ENCODE data around the gene CCN5.
A peak's percentile ranks its signal among the peaks of the same experiment; 100 is the strongest.
"Not testable (repeated sequence)": the region's sequence is repeated elsewhere in the genome, so short reads cannot be mapped to it uniquely, and the experiment has no call there.

Gene CCN5

DNA sequence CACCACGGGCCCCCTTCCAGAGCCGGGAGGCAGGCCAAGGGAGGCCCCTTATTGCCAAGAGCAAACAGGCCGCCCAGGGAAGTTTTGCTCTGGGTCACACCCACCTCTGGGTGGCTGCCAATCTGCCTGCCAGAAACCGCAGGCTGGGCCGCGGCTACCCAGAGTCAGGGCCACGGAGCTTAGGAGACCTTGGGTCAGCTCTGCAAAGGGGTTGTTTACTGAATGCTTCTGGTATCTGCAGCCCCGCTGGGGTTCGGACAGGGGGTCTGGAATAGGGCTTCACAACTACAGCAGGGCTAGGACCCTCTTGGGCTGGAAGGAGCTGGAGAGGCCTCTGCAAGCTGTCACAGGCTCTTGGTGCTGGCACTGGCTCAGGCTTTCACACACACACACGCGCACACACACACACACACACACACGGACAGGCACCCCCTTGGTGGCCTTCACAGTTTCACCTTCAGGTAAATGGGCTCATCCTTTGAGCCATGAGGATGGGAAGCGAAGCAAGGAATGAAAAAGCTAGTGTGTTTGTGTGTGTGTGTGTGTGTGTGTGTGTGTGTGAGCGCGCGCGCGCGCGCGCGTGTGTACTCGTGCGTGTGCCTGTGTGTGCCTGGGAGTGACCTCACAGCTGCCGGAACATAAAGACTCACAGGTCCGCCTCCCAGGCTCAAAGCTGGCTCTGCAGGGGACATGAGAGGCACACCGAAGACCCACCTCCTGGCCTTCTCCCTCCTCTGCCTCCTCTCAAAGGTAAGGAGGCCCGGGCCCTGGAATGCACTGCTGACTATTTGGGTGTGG, at the start of gene CCN5:
CCN5 (plus strand) TSS at position 669 of the 798 bp plus-strand sequence; CDS start at position 691, 22 bp downstream.
- DNase-seq: no peak

DNA sequence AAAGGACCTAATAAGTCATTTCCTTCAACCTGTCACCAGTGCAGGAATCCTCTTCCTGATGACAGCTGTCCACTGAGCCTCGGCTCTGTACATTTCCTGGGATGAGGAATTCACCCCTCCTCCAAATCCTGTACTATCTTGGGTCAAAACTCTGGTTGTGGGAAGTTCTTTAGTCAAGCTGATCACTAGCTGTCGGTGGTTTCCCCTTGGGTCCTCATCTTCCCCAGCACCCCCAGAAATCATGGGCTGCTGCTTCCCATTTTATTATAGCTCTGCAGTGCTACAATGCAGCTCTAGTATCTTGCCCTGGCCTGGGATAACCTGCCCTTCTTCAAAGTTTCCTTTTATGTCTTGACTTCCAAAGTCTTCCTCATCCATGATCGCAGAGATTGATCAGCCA, 49.1 kb upstream of the CCN5 start:
- no peak for DNase-seq

DNA sequence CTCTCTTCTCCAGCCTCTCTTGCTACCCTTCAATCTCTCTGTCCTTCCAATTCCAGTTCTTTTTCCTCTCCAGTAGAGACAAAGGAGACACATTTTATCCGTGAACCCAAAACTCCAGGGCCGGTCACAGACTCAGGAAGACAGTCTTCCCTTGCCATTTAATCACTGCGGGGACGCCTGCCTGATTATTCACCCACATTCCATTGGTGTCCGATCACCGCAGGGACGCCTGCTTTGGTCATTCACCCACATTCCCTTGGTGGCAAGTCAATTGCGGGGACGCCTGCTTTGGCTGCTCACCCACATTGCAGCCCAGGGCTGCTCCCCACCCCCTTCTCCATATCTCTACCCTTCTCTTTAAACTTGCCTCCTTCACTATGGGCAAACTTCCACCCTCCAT, 44.3 kb upstream of the CCN5 start:
- DNase-seq: not testable (repeated sequence)

DNA sequence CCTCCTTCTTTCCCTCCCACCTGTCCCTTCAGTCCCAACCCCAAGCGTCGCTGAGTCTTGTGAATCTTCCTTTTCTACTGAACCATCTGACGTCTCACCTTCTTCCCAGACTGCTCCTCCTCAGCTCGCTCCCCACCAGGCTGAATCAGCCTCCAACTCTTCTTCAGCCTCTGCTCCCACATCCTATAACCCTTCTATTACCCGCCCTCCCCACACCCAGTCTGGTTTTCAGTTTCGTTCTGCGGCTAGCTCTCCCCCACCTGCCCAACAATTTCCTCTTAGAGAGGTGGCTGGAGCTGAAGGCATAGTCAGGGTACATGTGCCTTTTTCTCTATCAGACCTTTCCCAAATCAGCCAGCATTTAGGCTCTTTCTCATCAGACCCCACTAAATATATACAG, 43.6 kb upstream of the CCN5 start:
- peak; percentile 71 for DNase-seq

- not testable (repeated sequence) for DNase-seq
Observed at GRCh38 chr20:44672318-44672902, 42.8 kb upstream of the CCN5 start.

DNA sequence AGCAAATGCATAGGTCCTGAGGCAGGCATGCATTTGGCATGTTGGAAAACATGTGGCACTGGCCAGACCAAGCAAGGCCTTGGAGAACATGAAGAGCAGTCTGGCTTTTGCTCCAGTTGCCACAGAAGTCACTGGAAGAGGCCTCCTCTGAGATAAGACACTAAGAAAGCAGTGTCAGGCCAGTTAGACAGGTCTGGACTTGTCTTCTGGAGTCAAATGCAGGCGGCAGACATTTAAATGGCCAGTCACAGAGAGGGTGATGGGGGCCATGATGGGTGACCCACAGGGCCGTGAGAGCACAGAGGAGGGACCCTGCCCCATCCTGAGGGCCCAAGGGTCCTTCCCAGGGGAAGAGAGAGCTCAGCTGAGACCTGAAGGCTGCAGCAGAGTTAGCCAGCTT, 36.9 kb upstream of the CCN5 start:
- DNase-seq: no peak

GRCh38 chr20:44678990-44679611, 36.1 kb upstream of the CCN5 start:
- no peak for DNase-seq

DNA sequence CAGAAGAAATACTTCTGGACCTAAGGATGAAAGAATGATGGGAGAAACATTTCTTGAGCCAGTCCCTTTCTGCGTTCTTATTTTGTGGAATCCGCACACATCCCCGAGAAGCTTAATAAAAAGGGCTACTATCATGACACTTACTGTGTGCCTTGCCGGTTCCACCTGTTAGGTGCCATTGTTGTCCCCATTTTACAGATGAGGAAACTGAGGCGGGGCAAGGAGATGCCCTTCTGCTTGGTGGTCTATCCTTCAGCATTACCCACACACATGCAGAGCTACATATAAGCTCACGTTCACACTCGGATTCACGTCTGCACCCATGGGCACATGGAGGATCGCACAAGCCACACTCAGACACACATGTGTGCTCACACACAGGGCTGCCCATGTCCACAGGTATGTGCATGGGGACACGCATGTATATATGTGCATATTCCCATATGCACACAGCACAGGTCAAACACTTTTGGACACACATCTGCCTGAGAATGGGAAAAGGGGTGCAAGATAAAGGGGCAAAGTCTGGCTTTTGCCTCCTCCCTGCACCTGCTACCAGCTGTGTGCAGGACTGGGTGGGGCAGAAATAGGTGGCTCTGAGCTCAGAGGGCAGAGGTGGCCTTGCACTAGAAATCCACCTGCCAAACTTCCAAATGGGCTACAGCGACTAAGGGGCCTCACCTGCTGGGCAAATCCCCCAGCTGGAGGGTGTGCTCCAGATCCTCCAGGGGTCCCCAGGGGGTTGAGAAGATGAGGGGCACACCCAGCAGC, 33.2 kb upstream of the CCN5 start:
- no peak for DNase-seq

DNA sequence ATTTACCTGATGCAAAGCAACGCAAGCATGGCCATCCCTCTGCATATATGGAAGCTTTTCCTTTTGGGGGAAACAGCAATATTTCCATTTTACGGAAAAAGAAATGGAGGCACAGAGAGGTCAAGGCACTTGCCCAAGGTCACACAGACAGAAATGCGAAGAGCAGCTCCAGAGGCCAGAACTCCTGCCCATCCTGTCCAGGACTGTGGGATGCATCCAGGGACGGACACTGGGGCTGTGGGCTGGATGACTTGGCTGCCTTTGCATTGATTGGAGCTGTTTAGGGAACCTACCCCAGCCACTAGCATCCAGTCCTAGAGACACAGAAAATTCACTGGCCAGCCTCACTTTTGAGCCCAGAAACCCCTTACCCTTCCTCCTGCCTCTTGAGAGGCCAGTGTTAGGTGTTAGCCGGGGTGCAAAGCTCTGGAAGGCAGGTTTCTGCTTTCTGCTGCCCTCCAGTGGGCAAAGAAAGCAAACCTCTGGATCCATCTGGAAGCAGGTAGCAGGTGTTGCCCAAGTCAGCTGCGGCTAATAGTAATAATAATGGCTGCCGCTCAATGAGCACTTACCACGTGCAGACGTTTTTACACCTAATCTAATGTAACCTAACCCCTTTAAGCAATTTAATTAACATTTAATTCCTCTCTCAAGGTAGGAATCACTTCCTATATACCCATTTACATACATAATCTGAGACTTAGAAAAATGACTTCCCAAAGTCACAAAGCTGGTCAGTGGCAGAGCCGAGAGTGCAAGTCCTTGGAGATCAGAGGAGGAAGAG, 31.7 kb upstream of the CCN5 start:
- peak; percentile 78 for DNase-seq

DNA sequence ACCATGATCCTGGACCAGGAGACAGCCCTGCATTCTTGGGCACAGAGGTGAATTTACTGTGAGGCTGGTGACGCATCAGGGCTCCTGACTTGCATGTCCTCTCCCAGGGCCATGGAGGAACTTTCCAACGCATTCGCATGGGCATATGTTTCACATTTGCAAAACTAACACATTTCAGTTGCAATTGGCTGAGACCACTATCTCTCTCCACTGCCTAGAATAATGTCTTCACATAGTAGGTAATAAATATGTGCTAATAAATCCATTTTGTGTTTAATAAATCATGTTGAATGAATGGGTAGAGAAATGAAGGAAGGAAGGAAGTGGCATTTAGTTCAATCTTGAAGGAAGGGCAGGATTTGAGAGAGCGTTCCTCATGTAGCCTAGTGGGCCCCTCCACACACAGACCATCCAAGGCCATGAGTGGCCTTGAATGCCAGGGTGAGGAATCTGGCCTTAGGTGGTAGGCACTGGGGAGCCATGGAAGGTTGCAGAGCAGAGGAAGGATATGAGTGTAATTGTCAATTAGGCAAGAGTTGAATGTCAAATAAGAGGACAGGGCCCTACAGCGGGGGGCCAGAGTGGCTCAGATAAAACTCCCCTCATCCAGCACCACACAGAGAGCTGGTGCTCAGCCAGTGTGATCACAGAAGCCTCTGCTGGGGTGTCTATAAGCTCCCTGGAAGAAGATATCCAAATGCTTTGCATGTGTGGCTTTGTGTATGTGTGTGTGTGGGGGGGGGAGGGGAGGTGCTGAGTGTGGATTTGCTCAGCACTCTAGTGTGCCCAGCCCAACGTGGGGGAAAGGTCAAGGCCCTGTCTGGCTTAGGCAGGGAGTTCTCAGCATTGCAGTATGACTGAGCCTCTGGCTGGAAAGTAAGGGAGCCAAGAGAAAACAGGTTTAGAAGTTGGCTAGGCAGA, 30.9 kb upstream of the CCN5 start:
- DNase-seq: no peak

GRCh38 chr20:44686934-44687333, 28.2 kb upstream of the CCN5 start:
- DNase-seq: no peak

- no peak for DNase-seq
Observed at GRCh38 chr20:44688053-44688625, 27.0 kb upstream of the CCN5 start.

DNA sequence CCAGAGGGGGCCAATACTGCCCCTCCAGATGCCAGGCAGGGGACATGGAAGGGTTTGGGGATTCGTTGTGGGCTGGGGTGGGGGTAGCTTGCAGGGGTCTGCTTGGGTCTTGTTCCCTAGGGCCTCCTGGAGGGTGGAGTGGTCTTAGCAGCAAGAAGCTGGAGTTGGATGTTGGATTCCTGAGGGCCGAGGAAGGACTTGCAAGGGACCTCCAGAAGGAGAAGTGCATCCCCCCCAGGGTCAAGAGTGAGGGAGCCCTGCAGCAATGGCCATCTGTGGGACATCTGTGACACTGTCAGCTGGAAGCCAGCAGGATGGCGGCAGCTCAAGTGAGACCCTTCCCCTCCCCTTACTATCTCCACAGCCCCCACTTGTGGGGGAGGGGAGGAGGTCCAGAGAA, 25.4 kb upstream of the CCN5 start:
- DNase-seq: no peak

DNA sequence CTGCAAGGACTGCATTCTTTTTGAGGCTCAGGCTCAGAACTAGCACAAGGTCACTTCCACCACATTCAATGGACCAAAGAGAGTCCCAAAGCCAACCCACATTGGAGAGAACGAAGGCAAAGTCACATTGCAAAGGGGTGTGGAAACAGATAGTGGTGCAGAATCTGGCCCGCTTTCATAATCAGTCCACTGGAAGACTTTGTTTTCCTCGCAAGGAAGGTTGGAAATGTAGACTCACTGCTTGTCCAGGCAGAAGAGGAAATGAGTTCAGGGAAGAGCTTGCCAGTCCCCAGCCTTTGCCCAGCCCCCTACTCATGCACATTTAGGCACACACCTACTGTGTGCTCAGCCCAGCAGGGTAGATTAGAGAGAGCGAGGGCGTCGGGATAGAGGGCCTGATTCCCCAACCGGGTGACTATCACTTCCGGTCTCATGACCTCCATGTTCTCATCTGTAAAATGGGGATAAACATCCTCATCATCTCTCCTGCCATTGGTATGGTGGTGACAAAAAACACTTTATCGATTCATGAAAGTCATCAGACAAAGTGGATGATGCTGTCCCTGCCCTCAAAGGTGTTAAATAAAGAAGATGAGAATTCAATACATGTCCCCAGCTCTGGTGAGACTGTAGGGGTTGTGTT, 24.3 kb upstream of the CCN5 start:
- DNase-seq: no peak

DNA sequence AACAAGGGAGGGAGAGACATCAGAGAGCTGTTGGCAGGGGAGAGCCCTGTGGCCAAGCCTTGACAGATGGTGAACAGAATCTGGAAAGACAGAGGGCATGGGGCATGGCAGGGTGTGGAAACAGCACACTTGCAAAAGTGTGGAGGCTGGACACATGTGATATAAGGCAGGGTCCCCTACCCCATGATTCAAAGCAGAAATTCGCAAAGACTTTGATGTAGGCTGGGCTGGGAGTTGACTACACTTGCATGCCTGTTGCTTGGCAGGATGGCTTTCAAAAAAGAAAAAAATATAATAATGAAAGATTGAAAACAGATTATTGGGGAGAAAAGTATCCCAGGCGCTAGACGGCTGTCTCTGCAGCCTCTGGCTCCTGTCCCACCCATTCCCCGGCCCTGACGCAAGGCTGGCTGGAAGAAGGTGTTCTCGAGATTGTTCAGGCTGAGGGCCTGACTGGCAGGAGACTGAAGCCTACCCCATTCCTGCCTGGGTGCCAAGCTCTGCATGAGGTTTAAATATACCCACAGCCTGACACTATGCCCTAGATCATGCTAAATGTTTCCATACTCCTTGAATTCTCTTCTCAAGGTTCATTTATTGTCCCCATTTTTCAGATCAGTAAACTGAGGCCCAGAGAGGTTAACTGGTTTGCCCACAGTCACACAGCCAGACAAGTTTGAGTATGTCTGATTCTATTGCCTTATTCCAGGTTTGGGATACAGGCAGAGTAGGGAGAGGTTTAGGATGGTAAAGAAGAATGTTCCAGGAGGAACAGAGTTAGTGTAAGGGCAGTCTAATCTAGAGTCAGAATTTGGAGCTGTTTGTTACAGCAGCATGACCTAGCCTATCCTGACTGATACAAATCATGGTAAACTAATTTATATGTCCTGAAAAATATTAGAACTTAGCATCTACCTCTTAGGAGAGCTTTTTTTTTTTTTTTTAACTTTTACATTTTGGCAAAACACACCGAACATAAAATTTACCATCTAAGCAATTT, 23.4 kb upstream of the CCN5 start:
- no peak for DNase-seq

GRCh38 chr20:44692932-44693480, 22.2 kb upstream of the CCN5 start:
- DNase-seq: no peak

GRCh38 chr20:44693627-44694026, 21.5 kb upstream of the CCN5 start:
- no peak for DNase-seq

- DNase-seq: no peak
Observed at GRCh38 chr20:44694159-44694558, 21.0 kb upstream of the CCN5 start.

DNA sequence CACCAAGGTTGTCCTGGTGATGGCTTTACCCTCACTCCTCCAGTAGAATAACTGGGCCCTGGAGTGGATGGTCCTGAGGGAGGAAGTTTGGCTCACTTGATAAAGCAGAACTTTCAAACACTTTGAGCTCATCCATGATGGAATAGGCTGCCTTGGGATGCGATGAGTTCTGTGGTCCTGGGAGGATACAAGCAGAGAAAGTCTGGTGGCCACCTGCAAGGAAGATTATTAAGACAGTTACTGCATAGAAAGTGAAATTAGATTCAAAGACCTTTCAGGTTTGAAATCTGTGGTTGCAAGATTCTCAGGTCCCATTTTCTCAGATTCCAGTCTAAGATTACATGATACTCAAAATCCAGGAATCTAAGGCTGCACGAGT, 19.9 kb upstream of the CCN5 start:
- DNase-seq: no peak

Data from CD4-positive, alpha-beta T cell treated with Interleukin-21 for 1 hour (primary cell).